IMR-90 (cell line): Measurements from ENCODE around the gene SLC17A3. TPM values are rescaled to one million over a fixed set of nuclear protein-coding genes. Genes with fewer than 3 reads are reported as not detected.

Experiments used
- polyA plus RNA-seq, 3 experiments: library from polyadenylated mRNA; depleted of rRNA; stranded (reverse); fragments of >200 nt; gene quantifications; 2 replicates each; pipeline ENCODE4 v1.2.3, GENCODE V29; 2012; ENCODE audit warnings: low replicate concordance in 1 of 3
- total RNA-seq: library from RNA; depleted of rRNA; stranded (reverse); fragments of >200 nt; gene quantifications from 2 replicates; pipeline ENCODE4 v1.2.3, GENCODE V29; 2012; rRNA removed

The SLC17A3 gene
- total and polyA plus RNA-seq, 2 of the 4 experiments (the other 2 are of a cell fraction), result not detected

Other genes with a start within 250 kb of the SLC17A3 start
- not detected in 2 replicates for gene SCGN, start 222.0 kb downstream of the SLC17A3 start, total RNA-seq
- gene SCGN, start 222.0 kb downstream of the SLC17A3 start, polyA plus RNA-seq (2012; rRNA removed), result not detected in 2 replicates
- not detected in 2 replicates for gene SLC17A4, start 119.5 kb downstream of the SLC17A3 start, total RNA-seq
- gene SLC17A4, start 119.5 kb downstream of the SLC17A3 start, polyA plus RNA-seq (2012; rRNA removed), result not detected in 2 replicates
- gene SLC17A1, start 42.2 kb downstream of the SLC17A3 start, total RNA-seq, result not detected in 2 replicates
- not detected in 2 replicates for gene SLC17A1, start 42.2 kb downstream of the SLC17A3 start, polyA plus RNA-seq (2012; rRNA removed)
- not detected in 2 replicates for gene SLC17A2, start 56.4 kb upstream of the SLC17A3 start, total RNA-seq
- not detected in 2 replicates for gene SLC17A2, start 56.4 kb upstream of the SLC17A3 start, polyA plus RNA-seq (2012; rRNA removed)
- gene TRIM38, start 88.6 kb upstream of the SLC17A3 start, total RNA-seq, result 6.3 and 6.7 TPM in 2 replicates
- gene TRIM38, start 88.6 kb upstream of the SLC17A3 start, polyA plus RNA-seq (2012; rRNA removed), result 3.3 and 4.1 TPM in 2 replicates
- 13.6 and 14.9 TPM in 2 replicates for gene HFE, start 213.2 kb upstream of the SLC17A3 start, total RNA-seq
- gene HFE, start 213.2 kb upstream of the SLC17A3 start, polyA plus RNA-seq (2012; rRNA removed), result 11.7 and 15.7 TPM in 2 replicates